ENCODE data around the gene AHRR. TPM values are rescaled to one million over a fixed set of nuclear protein-coding genes. Genes with fewer than 3 reads are reported as not detected.
"Not testable (repeated sequence)": the region's sequence is repeated elsewhere in the genome, so short reads cannot be mapped to it uniquely, and the experiment has no call there.

AHRR gene
- 1.0 and 1.3 TPM in 2 replicates for total RNA-seq
- long read RNA-seq = 0 reads

GRCh38 chr5:321230-321725 is at the start of gene AHRR:
Gene AHRR, plus strand, starts transcription at chr5:321714. Its CDS starts 22,189 bp downstream, at chr5:343903.
- Mint-ChIP-seq H3K4me1 (peaks cover 4% of the 10 kb centered on the region), H3K27me3 (ENCODE audit: low read depth) (peaks cover 66% of the 10 kb centered on the region), H3K27ac (ENCODE audit: unreplicated experiment) (no peak within 1 kb of the TSS), H3K4me3 (peak within 1 kb of the TSS; percentile 74), H3K9me3 (no peaks in the 10 kb centered on the region), H3K36me3 (ENCODE audit: low read depth) (no peaks in the 10 kb centered on the region)
- TF ChIP-seq CTCF (conservative IDR thresholded peaks at IDR 0.05) = peak; percentile 63
- peak; percentile 56 for DNase-seq (ENCODE audit: low read depth, low spot score)

- H3K27me3 Mint-ChIP-seq (ENCODE audit: low read depth); H3K9me3 Mint-ChIP-seq; H3K36me3 Mint-ChIP-seq (ENCODE audit: low read depth); DNase-seq (ENCODE audit: low read depth, low spot score): not testable (repeated sequence)
- H3K4me1 Mint-ChIP-seq = peaks cover 31% of the 10 kb centered on the region
- peak overlapping the region; percentile 59 for H3K27ac Mint-ChIP-seq (ENCODE audit: unreplicated experiment)
- H3K4me3 Mint-ChIP-seq = peak overlapping the region; percentile 91
Measured at GRCh38 chr5:271828-272167, 49.7 kb upstream of the AHRR start.

GRCh38 chr5:273091-273490 is 48.4 kb upstream of the AHRR start:
- Mint-ChIP-seq H3K4me1 (peaks cover 31% of the 10 kb centered on the region), H3K4me3 (peak overlapping the region; percentile 88)
- not testable (repeated sequence) for H3K36me3 Mint-ChIP-seq (ENCODE audit: low read depth); H3K9me3 Mint-ChIP-seq; H3K27ac Mint-ChIP-seq (ENCODE audit: unreplicated experiment); H3K27me3 Mint-ChIP-seq (ENCODE audit: low read depth); DNase-seq (ENCODE audit: low read depth, low spot score)

GRCh38 chr5:273491-273890 is 48.0 kb upstream of the AHRR start:
- peak overlapping the region; percentile 88 for H3K4me3 Mint-ChIP-seq
- H3K36me3 Mint-ChIP-seq (ENCODE audit: low read depth); DNase-seq (ENCODE audit: low read depth, low spot score); H3K27ac Mint-ChIP-seq (ENCODE audit: unreplicated experiment); H3K9me3 Mint-ChIP-seq; H3K27me3 Mint-ChIP-seq (ENCODE audit: low read depth): not testable (repeated sequence)
- peaks cover 31% of the 10 kb centered on the region for H3K4me1 Mint-ChIP-seq

GRCh38 chr5:274346-274745 is 47.2 kb upstream of the AHRR start:
- H3K27ac Mint-ChIP-seq (ENCODE audit: unreplicated experiment); DNase-seq (ENCODE audit: low read depth, low spot score); H3K27me3 Mint-ChIP-seq (ENCODE audit: low read depth); H3K9me3 Mint-ChIP-seq; H3K36me3 Mint-ChIP-seq (ENCODE audit: low read depth): not testable (repeated sequence)
- Mint-ChIP-seq H3K4me3 (peak overlapping the region; percentile 23), H3K4me1 (peaks cover 31% of the 10 kb centered on the region)

GRCh38 chr5:278646-279045 is 42.9 kb upstream of the AHRR start:
- peaks cover 3% of the 10 kb centered on the region for H3K4me1 Mint-ChIP-seq
- no peak overlapping the region for H3K27ac Mint-ChIP-seq (ENCODE audit: unreplicated experiment)
- peaks cover 37% of the 10 kb centered on the region for H3K36me3 Mint-ChIP-seq (ENCODE audit: low read depth)

GRCh38 chr5:279051-279665 is 42.4 kb upstream of the AHRR start:
- DNase-seq (ENCODE audit: low read depth, low spot score); H3K4me1 Mint-ChIP-seq; H3K27me3 Mint-ChIP-seq (ENCODE audit: low read depth); H3K27ac Mint-ChIP-seq (ENCODE audit: unreplicated experiment): not testable (repeated sequence)
- Mint-ChIP-seq H3K9me3 (peaks cover 17% of the 10 kb centered on the region), H3K36me3 (ENCODE audit: low read depth) (peaks cover 43% of the 10 kb centered on the region), H3K4me3 (peak overlapping the region; percentile 54)

More at GRCh38 chr5:278646-279045, 42.9 kb upstream of the AHRR start:
- Mint-ChIP-seq H3K27me3 (ENCODE audit: low read depth) (no peaks in the 10 kb centered on the region), H3K9me3 (peaks cover 17% of the 10 kb centered on the region), H3K4me3 (no peak overlapping the region)
- TF ChIP-seq CTCF (conservative IDR thresholded peaks at IDR 0.05) = no peak
- DNase-seq (ENCODE audit: low read depth, low spot score) = no peak

- Mint-ChIP-seq H3K27ac (ENCODE audit: unreplicated experiment) (peak overlapping the region; percentile 62), H3K36me3 (ENCODE audit: low read depth) (peaks cover 43% of the 10 kb centered on the region), H3K4me1 (no peaks in the 10 kb centered on the region), H3K9me3 (peaks cover 16% of the 10 kb centered on the region), H3K4me3 (no peak overlapping the region), H3K27me3 (ENCODE audit: low read depth) (no peaks in the 10 kb centered on the region)
- no peak for TF ChIP-seq CTCF (conservative IDR thresholded peaks at IDR 0.05)
- no peak for DNase-seq (ENCODE audit: low read depth, low spot score)
Measured at GRCh38 chr5:285991-286557, 35.4 kb upstream of the AHRR start.

GRCh38 chr5:290200-290599 is 31.3 kb upstream of the AHRR start:
- H3K9me3 Mint-ChIP-seq; H3K27ac Mint-ChIP-seq (ENCODE audit: unreplicated experiment); H3K27me3 Mint-ChIP-seq (ENCODE audit: low read depth); H3K4me3 Mint-ChIP-seq; DNase-seq (ENCODE audit: low read depth, low spot score); H3K4me1 Mint-ChIP-seq: not testable (repeated sequence)
- peaks cover 26% of the 10 kb centered on the region for H3K36me3 Mint-ChIP-seq (ENCODE audit: low read depth)

GRCh38 chr5:291345-291744 is 30.2 kb upstream of the AHRR start:
- H3K4me3 Mint-ChIP-seq; H3K27ac Mint-ChIP-seq (ENCODE audit: unreplicated experiment); H3K27me3 Mint-ChIP-seq (ENCODE audit: low read depth); DNase-seq (ENCODE audit: low read depth, low spot score); H3K4me1 Mint-ChIP-seq; H3K9me3 Mint-ChIP-seq: not testable (repeated sequence)
- peaks cover 26% of the 10 kb centered on the region for H3K36me3 Mint-ChIP-seq (ENCODE audit: low read depth)

GRCh38 chr5:294788-295187 is 26.7 kb upstream of the AHRR start:
- not testable (repeated sequence) for H3K27me3 Mint-ChIP-seq (ENCODE audit: low read depth); H3K27ac Mint-ChIP-seq (ENCODE audit: unreplicated experiment); DNase-seq (ENCODE audit: low read depth, low spot score); H3K9me3 Mint-ChIP-seq; H3K4me1 Mint-ChIP-seq; H3K4me3 Mint-ChIP-seq
- H3K36me3 Mint-ChIP-seq (ENCODE audit: low read depth) = peaks cover 19% of the 10 kb centered on the region

Measured in neural crest cell (in vitro differentiated cells).